ENCODE data around the gene DCUN1D3.
"Not testable (repeated sequence)": the region's sequence is repeated elsewhere in the genome, so short reads cannot be mapped to it uniquely, and the experiment has no call there.

DCUN1D3 gene, protein sequence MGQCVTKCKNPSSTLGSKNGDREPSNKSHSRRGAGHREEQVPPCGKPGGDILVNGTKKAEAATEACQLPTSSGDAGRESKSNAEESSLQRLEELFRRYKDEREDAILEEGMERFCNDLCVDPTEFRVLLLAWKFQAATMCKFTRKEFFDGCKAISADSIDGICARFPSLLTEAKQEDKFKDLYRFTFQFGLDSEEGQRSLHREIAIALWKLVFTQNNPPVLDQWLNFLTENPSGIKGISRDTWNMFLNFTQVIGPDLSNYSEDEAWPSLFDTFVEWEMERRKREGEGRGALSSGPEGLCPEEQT

DNA sequence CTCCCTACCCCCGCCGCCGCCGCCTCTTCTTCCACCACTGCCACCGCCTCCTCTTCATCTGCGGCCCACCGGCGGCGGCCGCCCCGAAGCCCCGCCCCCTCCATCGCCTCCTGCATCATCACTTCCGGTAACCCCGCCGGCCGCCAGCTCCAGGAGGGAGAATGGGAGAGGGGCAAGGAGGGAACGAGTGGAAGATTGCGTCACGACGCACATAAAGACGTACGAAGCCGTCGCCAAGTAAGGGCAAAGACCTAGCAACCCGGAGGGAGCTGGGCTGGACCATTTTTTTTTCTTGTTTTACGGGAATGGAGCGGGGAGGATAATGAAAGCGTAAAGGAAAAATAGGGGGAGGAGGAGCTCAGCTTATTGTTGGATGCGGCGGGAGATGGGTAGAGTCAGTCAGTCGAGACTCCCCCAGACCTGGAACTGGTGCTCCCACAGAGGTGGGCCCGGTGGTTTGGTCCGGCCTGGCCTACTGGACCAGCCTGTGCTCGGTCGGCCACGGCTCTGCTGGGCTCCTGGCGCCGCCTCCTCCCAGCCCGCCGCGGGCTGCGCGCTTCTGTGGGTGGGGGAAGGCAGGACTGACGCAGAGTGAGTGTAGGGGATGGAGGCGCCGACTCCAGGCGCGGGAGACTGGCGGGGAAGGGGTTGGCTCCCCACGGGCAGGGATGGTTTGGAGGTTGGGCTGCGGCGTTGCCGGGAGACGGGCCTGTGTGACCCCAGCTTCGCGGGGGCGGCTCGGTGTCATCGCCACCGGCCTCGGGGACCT lies at the start of gene DCUN1D3, which contains the start of gene LYRM1:
Gene DCUN1D3, minus strand, starts transcription at position 60 of the 769 bp plus-strand sequence. CDS start 37,820 bp downstream, outside the sequence.
Gene LYRM1, plus strand, starts transcription at position 473 of the 769 bp plus-strand sequence. CDS start 14,785 bp downstream, outside the sequence.
- peak; percentile 95 for DNase-seq (ENCODE audit: low spot score)

DNA sequence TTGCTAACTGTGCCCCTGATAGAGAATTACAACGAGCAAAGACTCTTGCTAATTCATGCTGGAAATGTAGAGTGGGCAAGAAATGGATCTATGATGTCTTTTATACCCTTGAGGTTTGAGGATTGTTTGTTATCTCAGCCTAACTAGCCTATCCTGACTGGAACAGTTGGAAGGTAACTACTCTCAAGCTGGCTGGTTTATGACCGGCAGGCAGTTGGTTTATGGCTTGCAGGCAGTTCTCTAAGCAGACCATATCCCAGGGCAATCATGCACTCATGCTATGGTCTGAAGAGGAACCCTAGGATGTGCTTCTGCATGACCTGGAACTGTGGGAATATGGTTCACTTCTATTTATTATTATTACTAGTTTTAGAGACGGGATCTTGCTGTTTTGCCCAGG lies 49.5 kb upstream of the DCUN1D3 start:
- no peak for DNase-seq (ENCODE audit: low spot score)

DNA sequence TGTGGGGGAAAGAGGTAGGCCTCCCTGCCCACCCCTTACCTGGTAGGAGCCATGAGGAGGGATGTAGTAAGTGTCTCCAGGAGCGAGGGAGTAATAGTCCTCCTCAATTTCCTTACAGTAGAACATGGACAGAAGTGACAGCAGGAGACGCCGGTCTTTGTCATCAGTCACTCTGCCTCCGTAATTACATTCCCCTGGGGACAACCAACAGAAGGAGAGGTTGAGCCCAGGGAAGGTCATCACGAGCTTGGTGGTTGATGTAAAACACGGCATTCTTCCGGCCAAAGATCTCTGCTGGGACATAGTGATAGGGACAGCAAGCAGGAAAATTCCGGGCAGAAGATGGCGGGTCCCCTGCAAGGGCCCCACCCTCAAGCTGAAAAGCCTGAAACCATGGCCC lies 48.3 kb upstream of the DCUN1D3 start:
- DNase-seq (ENCODE audit: low spot score), result no peak

DNA sequence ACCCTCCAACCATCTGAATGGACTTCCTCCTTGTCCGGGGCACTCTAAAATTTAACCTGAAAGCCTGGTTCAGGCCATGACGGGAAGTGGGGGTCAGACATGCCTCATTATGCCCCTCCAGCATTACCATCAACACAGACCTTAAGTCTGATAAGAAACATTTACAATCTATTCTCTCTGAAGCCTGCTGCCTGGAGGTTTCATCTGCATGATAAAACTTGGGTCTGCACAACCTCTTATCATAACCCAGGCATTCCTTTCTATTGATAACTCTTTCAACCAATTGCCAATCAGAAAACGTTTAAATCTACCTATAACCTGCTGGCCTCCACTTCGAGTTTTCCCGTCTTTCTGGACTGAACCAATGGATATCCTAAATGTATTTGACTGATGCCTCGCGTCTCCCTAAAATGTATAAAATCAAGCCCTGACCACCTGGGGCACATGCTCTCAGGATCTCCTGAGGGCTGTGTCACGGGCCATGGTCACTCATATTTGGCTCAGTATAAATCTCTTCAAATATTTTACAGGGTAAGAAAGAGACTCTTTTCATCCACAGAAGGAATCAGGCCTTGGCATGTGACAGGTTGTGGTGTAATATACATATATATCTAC lies 46.0 kb upstream of the DCUN1D3 start:
- DNase-seq (ENCODE audit: low spot score), result no peak

DNA sequence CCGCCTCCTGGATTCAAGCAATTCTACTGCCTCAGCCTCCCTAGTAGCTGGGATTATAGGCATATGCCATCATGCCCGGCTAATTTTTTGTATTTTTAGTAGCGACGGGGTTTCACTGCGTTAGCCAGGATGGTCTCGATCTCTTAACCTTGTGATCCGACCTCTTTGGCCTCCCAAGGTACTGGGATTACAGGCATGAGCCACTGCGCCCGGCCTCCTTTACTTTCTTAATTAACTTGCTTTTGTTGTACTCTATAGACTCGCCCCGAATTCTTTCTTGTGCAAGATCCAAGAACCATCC lies 45.4 kb upstream of the DCUN1D3 start:
- not testable (repeated sequence) for DNase-seq (ENCODE audit: low spot score)

DNA sequence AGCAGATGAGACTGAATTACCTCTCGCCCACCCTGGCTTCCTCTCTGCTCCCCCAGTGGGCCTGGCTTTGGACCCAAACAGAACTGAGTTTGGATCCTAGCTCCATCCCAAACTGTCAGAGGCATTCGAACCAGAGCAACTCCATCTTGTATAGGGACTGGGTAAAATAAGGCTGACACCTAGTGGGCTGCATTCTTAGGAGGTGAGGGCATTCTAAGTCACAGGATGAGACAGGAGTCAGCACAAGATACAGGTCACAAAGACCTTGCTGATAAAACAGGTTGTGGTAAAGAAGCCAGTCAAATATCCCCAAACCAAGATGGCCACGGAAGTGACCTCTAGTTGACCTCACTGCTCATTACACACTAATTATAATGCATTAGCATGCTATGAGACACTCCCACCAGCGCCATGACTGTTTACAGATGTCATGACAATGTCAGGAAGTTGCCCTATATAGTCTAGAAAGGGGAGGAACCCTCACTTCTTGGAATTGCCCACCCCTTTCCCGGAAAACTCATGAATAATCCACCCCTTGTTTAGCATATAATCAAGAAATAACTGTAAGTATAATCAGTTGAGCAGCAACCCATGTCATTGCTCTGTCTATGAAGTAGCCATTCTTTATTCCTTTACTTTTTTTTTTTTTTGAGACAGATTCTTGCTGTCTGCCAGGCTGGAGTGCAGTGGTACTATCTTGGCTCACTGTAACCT lies 44.9 kb upstream of the DCUN1D3 start:
- DNase-seq (ENCODE audit: low spot score), result no peak

DNA sequence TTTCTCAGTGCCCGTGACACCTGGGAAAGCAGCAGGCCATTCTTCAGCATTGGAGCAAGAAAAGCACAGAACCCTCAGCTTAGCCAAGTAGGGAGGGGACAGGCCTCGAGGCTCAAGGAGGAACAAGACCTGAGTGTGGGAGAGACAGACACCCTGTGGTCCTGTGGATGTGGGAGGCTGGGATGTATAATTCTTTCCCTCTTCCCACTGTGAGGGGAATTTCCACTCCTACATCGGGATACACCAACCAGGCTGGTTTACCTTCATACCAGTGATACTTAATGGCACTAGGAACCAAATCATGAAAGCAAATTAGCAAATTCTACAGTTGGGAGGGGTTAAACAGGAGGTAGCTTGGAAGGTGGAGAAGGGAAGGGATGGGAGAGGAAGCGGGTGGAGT lies 42.1 kb upstream of the DCUN1D3 start:
- DNase-seq (ENCODE audit: low spot score), result no peak

DNA sequence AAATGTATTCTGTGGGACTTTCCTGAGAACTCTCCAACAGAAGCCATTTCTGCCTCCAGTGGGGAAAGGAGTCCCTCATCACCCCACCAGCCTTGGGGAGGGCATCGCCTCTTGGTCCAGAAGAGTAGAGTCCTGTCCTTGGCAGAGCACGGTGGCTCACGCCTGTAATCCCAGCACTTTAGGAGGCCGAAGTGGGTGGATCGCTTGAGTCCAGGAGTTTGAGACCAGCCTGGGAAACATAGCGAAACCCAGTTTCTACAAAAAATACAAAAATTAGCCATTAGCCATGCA lies 41.4 kb upstream of the DCUN1D3 start:
- no peak for DNase-seq (ENCODE audit: low spot score)

DNA sequence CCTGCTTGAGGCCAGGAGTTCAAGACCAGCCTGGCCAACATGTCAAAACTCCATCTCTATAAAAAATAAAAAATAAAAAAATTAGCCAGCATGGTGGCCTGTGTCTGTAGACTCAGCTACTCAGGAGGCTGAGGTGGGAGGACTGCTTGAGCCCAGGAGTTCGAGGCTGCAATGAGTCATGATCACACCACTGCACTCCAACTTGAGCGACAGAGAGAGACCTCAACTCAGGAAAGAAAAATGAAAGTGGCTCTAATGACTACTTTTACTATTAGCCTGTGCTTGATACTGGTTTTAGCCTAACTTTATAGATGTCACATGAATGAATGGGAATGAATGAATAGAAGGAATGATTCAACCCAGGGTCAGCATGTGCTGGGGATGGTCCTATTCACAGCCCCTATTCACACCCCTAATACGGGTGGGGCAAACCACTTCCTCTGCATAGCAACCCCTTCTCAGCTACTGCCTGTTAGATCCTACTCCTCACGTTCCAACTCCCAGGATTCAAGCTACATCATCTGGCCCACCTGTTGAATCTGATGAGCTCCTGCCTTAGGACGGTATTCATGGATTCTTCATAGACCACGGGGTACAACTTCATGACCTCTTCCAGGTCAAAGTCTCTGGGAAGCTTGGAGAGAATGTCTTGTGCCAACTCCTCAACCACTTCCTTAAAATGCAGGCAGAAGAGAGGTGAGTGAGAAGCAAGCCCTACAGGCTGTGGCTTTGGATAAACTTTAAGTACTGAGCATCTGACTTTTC lies 40.9 kb upstream of the DCUN1D3 start:
- no peak for DNase-seq (ENCODE audit: low spot score)

DNA sequence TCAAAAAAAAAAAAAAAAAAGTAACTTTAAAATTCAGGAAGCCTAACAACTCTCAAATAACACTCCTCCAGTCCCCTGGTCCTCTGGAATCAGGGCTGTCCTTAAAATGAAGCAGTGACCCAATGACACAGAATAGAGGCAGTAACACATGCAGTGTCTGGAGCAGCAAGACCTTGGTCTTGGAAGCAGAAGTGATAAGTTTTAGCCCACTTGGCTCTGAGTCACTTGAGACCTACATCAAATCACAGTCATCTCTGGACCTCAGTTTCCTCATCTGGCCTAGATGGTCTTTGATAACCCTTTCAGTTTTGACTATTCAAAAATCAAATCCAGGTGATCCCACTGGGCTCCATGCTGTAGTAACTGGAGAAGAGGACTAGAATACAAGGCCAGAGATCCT lies 39.5 kb upstream of the DCUN1D3 start:
- DNase-seq (ENCODE audit: low spot score), result no peak

DNA sequence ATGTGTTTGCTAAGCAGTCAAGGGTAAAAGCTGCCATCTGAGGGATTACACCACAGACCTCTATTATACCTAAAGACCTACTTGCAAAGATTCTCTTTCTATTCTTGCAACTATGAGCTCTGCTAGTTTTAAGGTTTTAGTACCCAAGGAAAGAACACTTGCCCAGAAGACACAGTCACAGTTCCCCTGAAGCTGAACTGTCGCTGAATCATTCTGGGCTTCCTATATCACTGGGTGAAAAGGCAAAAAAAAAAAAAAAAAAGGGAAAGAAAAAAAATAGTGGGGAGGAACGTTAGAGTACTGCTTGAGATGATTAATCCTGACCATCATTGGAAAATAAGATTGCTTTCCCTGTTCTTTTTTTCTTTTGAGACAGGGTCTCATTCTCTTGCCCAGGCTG lies 38.3 kb upstream of the DCUN1D3 start:
- DNase-seq (ENCODE audit: low spot score), result peak; percentile 45

DNA sequence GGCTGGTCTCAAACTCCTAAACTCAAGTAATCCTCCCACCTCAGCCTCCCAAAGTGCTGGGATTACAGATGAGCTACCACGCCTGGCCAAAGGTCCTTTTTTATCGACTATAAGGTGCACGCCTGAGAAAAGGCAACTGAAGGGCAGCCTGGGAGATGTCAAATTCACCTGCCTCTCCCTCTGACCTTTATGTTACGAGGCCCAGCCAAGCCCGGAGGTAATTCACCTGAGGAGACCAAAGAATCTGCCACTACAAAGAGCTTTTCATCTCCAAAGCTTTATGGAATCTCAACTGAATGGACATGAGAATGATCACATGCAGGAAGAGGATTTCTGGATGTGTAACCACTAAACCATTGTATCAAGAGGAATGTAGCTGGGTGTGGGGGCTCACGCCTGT lies 37.6 kb upstream of the DCUN1D3 start:
- DNase-seq (ENCODE audit: low spot score), result no peak

DNA sequence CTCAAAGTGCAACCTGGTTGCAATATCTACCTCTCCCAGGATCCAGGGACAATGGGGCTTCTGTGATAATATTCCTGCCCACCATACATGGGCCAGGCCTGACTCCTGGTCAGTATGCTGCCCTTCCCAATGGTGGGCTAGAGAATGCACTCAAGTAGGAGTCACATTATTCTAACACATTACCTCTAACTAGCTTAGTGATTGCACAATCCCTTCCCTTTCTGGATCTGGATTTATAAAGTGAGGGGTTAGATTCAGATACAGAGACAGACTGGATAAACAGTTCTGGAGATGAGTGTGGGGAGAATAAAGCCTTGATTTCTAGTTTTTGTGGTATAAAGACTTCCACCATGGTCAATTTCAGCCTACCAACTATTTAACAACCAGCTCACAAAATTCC lies 33.4 kb upstream of the DCUN1D3 start:
- no peak for DNase-seq (ENCODE audit: low spot score)

DNA sequence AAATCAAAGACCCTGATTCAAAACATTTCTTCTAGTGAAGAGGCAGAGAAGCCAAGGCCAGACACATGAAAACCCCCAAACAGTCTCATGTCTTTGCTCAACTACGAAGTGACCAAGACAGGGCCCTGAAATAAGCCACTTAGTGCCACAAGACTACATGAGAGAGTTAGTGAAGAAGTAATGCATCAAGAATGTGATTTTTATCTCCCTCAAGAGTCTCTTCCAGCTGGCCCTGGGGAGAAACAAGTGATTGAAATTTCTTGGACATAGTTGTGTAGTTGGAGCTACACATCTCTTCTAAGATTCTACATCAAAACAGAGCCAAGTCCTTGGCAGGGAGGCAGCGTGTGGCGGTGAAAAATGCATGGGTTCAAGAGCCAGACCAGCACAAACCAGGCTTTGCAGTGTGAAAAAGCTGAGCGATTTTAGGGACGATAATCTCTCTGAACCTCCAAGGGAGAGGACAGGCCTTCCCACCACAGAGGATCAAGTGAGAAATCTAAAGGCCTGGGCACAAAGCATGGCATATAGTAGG lies 31.0 kb upstream of the DCUN1D3 start:
- peak; percentile 43 for DNase-seq (ENCODE audit: low spot score)

DNA sequence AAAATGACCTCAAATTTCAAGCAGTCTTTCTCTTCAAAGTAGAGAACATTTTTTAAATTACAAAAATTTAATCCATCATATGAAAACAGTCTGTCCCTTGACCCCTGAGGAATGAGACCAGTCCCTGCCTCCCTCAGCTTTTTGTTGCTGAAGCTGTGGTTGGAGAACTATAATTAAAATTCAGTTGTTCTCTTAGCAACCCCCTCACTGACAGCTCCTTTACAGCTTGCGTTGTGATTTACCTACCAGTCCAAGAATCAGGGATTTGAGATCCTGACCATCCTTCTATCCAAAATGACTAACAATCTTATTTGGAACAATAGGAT lies 30.2 kb upstream of the DCUN1D3 start:
- DNase-seq (ENCODE audit: low spot score), result no peak

DNA sequence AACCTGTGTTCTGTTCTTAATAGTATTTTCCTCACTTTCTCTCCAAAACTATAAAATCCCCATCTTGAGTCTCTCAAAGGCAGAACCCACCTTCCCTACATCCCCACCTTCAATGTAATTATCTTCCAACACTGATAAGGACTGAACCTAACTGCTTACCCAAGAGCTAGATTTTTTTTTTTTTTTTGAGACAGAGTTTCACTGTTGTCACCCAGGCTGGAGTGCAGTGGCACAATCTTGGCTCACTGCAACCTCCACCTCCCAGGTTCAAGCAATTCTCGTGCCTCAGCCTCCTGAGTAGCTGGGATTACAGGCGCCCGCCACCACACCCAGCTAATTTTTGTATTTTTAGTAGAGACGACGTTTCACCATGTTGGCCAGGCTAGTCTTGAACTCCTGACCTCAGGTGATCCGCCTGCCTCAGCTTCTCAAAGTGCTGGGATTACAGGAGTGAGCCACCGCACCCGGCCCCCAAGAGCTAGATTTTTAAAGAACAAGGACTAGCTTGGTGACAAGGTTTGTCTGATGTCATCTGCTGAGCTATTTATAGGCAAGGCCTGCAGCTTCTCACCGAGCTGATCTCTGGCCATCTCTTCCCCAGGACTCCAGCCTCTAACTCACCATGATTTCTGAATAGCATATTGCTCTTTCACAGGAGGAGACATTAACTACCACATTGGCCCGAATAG lies 29.7 kb upstream of the DCUN1D3 start:
- DNase-seq (ENCODE audit: low spot score), result peak; percentile 47

DNA sequence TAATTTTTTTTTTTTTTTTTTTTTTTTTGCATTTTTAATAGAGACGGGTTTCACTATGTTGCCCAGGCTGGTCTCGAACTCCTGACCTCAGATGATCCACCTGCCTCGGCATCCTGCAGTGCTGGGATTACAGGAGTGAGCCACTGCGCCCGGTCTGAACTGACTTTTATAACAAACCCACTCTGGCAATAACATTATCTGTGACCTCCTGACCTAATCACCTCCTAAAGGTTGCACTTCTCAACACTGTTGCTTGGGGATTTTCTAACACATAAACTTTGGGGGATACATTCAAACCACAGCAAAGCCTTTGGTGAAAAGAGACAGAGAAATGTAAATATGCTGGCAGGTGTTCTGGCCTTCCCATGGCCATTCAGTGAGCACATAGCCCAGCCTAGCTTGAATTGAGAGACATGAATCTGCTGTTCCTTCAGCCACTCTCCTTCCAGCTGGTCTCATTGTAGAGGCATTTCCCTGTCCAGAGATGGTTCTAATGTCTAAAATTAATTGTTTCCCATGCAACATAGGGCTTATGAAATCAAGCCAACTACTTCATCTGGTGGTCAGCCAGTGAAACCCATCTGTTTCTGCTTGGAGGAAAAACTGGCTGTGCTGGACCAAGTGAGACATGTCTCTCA lies 28.7 kb upstream of the DCUN1D3 start:
- peak; percentile 58 for DNase-seq (ENCODE audit: low spot score)

DNA sequence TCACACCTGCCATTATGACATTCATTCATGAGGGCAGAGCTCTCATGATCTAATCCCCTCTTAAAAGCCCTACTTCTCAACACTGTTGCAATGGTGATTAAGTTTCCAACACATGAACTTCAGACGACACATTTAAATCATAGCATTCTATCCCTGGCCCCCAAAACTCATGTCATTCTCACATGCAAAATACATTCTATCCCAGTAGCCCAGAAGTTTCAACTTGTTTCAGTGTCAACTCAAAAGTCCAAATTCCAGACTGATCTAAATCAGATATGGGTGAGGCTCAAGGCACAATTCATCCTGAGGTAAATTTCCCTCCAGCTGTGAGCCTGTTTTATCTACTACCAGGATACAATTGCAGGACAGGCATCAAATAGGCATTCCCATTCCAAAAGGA lies 25.6 kb upstream of the DCUN1D3 start:
- DNase-seq (ENCODE audit: low spot score), result no peak

DNA sequence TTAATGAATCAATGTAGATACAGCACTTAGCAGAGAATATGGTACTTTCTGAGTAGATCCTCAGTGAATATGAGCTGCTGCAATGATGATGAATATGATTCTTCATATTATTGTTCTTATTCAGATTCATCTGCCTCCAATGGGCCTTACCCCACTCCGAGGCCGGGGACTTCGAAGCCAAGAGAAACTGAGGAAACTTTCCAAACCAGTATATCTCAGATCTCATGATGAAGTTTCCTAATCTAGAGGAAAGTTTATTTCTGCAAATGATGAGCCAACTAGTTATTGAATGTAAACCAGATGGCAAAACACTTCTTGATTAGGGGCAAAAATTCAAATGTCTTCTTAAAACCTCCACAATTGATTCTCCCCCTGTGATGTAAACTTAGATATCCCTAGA lies 23.7 kb upstream of the DCUN1D3 start:
- DNase-seq (ENCODE audit: low spot score), result no peak

DNA sequence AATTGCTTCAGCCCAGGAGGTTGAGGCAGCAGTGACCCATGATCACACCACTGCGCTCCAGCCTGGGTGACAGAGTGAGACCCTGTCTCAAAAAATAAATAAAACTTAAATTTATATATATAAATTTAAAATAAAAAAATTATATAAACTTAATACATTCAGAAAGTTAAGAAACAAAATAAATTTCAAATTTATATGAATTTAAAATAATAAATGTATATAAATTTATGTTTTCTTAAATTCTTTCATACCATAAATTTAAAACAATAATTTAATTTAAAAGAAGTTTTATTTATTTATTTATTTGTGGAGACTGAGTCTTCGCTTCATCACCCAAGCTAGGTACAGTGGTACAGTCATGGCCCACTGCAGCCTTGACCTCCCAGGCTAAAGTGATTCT lies 20.6 kb upstream of the DCUN1D3 start:
- DNase-seq (ENCODE audit: low spot score), result no peak

DNA sequence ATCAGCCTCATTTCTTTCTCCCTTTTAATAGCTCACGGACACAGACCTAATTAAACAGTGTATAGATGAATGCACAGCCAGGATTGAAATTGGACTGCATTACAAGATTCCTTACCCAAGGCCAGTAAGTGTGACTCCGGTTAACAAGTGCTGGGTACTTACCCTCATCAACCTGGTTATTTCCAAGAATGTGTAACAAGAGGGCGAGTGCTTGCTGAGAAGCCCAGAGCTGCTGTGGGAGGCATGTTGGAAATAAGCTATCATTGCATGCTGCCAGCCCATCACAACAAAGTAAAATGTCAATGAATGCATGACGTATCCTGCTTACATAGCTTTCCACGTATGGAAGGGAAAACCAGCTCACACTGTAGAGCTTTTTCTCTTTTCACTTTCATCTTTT lies 19.9 kb upstream of the DCUN1D3 start:
- no peak for DNase-seq (ENCODE audit: low spot score)

Data from AG20443 (cell line).